Retina (tissue), 1 donor: Measurements from ENCODE around the gene NES.
"Not testable (repeated sequence)": the region's sequence is repeated elsewhere in the genome, so short reads cannot be mapped to it uniquely, and the experiment has no call there.

Source experiments
- DNase-seq: peaks from one replicate; pipeline ENCODE4 v3.0.0-alpha.2; 2016

The NES gene

GRCh38 chr1:156643049-156643777 lies 34.0 kb downstream of the NES start:
- DNase-seq: no peak

GRCh38 chr1:156642265-156643048 lies 34.8 kb downstream of the NES start:
- peak; percentile 75 for DNase-seq

GRCh38 chr1:156641761-156642264 lies 35.4 kb downstream of the NES start, which contains the start of gene BCAN:
BCAN (plus strand) TSS chr1:156642117; CDS start chr1:156646055, 3,938 bp downstream.
- DNase-seq: peak; percentile 62

- no peak for DNase-seq
These were observed 36.1 kb downstream of the NES start for GRCh38 chr1:156640842-156641706.

- DNase-seq: no peak
These were observed 37.6 kb downstream of the NES start for GRCh38 chr1:156639601-156640101.

GRCh38 chr1:156638189-156638985 lies 38.8 kb downstream of the NES start:
- no peak for DNase-seq

GRCh38 chr1:156632355-156632754 lies 44.9 kb downstream of the NES start:
- DNase-seq: no peak

- DNase-seq: not testable (repeated sequence)
These were observed 46.1 kb downstream of the NES start for GRCh38 chr1:156631152-156631551.

GRCh38 chr1:156629823-156630449 lies 47.3 kb downstream of the NES start:
- DNase-seq: no peak

- peak; percentile 60 for DNase-seq
These were observed 49.8 kb downstream of the NES start for GRCh38 chr1:156627313-156627880.

GRCh38 chr1:156626079-156626438 lies 51.1 kb downstream of the NES start:
- DNase-seq: no peak

- peak; percentile 89 for DNase-seq
These were observed 51.6 kb downstream of the NES start for GRCh38 chr1:156625436-156626078.

GRCh38 chr1:156624814-156625435 lies 52.3 kb downstream of the NES start:
- no peak for DNase-seq

- peak; percentile 82 for DNase-seq
These were observed 53.0 kb downstream of the NES start for GRCh38 chr1:156623946-156624813.

GRCh38 chr1:156622581-156623297 lies 54.5 kb downstream of the NES start:
- DNase-seq: no peak

GRCh38 chr1:156619582-156619955 lies 57.6 kb downstream of the NES start:
- no peak for DNase-seq

GRCh38 chr1:156618853-156619581 lies 58.2 kb downstream of the NES start, which contains the start of gene HAPLN2:
HAPLN2 (plus strand) TSS chr1:156619415; CDS start chr1:156623491, 4,076 bp downstream.
- no peak for DNase-seq
